ENCODE measurements around the gene UGGT2.
"Not testable (repeated sequence)": the region's sequence is repeated elsewhere in the genome, so short reads cannot be mapped to it uniquely, and the experiment has no call there.

Gene UGGT2

GRCh38 chr13:96053003-96053703, at the start of gene UGGT2:
Gene UGGT2 (minus strand): TSS chr13:96053401. CDS start chr13:96053312, 89 bp downstream.
- FAIRE-seq = no peak

- no peak for FAIRE-seq
Observed at GRCh38 chr13:96100457-96101220, 47.4 kb upstream of the UGGT2 start.

- FAIRE-seq = no peak
Observed at GRCh38 chr13:96093296-96094006, 40.2 kb upstream of the UGGT2 start.

GRCh38 chr13:96091164-96092117, 38.2 kb upstream of the UGGT2 start:
- FAIRE-seq = no peak

- no peak for FAIRE-seq
Observed at GRCh38 chr13:96090240-96091101, 37.3 kb upstream of the UGGT2 start.

- no peak for FAIRE-seq
Observed at GRCh38 chr13:96089749-96090239, 36.6 kb upstream of the UGGT2 start, which contains the start of gene HS6ST3. Gene HS6ST3 (plus strand): TSS chr13:96090107.

- no peak for FAIRE-seq
Observed at GRCh38 chr13:96089139-96089538, 35.9 kb upstream of the UGGT2 start.

GRCh38 chr13:96086736-96087135, 33.5 kb upstream of the UGGT2 start:
- no peak for FAIRE-seq

GRCh38 chr13:96082640-96083039, 29.4 kb upstream of the UGGT2 start:
- no peak for FAIRE-seq

- FAIRE-seq = no peak
Observed at GRCh38 chr13:96081888-96082287, 28.7 kb upstream of the UGGT2 start.

- FAIRE-seq = no peak
Observed at GRCh38 chr13:96080676-96081075, 27.5 kb upstream of the UGGT2 start.

GRCh38 chr13:96075953-96076543, 22.8 kb upstream of the UGGT2 start:
- FAIRE-seq = no peak

- FAIRE-seq = no peak
Observed at GRCh38 chr13:96072392-96072791, 19.2 kb upstream of the UGGT2 start.

GRCh38 chr13:96071504-96071903, 18.3 kb upstream of the UGGT2 start:
- FAIRE-seq = no peak

- no peak for FAIRE-seq
Observed at GRCh38 chr13:96068729-96069128, 15.5 kb upstream of the UGGT2 start.

- no peak for FAIRE-seq
Observed at GRCh38 chr13:96065849-96066248, 12.6 kb upstream of the UGGT2 start.

GRCh38 chr13:96052656-96053002, 572 bp downstream of the UGGT2 start:
- no peak for FAIRE-seq

- not testable (repeated sequence) for FAIRE-seq
Observed at GRCh38 chr13:96051946-96052345, 1.3 kb downstream of the UGGT2 start.

- not testable (repeated sequence) for FAIRE-seq
Observed at GRCh38 chr13:96051491-96051890, 1.7 kb downstream of the UGGT2 start.

- not testable (repeated sequence) for FAIRE-seq
Observed at GRCh38 chr13:96050955-96051354, 2.2 kb downstream of the UGGT2 start.

All from endometrium (tissue), 2 donors.